ENCODE data around the gene EVA1A. TPM values are rescaled to one million over a fixed set of nuclear protein-coding genes. Genes with fewer than 3 reads are reported as not detected.

EVA1A gene
- polyA plus RNA-seq, 10 donors = 3.5 to 9.8 (median 5.8) TPM

GRCh38 chr2:75453384-75454240, 107.1 kb downstream of the EVA1A start:
- no peak for DNase-seq

GRCh38 chr2:75450068-75450467, 110.7 kb downstream of the EVA1A start:
- no peak for DNase-seq

GRCh38 chr2:75447176-75447575, 113.6 kb downstream of the EVA1A start:
- DNase-seq = no peak

Other genes starting within 250 kb of the EVA1A start
- 10 to 100 TPM; 30.1 to 44.4 (median 35.9) TPM for gene MRPL19, start 85.8 kb upstream of the EVA1A start, polyA plus RNA-seq (ENCODE audit: insufficient read length in 10 of 10)
- 10 to 100 TPM; 14.5 to 38.4 (median 23.2) TPM for gene GCFC2, start 150.0 kb upstream of the EVA1A start, polyA plus RNA-seq (ENCODE audit: insufficient read length in 10 of 10)

Measured in muscle of back (tissue), 11 donors.